GM21576 (cell line): ENCODE results near the gene UTP15.

Experiments
- ATAC-seq: cut with Tn5 transposase; IDR thresholded peaks from one replicate; pipeline ENCODE4 v1.9.1; 2021; ENCODE audit warnings: mild to moderate bottlenecking, moderate library complexity; ENCODE audit not compliant: unreplicated experiment

UTP15 gene

DNA sequence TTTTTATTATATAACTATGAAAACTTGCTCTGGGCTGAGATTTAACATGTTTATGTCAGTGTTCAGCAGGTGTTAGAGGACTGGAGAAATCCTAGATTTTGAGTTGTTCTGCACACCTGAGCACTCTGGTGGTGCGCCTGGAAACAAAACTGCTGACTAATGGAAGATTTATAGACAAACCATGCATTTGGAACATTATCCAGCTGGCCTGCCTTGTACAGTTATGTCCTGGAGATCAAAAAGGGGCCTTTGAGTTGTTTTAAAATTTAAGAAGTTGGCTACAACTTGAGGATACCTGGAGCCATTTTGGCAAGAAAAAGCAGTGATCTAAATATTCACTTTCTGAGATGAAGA, 54.8 kb downstream of the UTP15 start:
- no peak for ATAC-seq

- ATAC-seq: no peak
These were observed 57.5 kb downstream of the UTP15 start for GRCh38 chr5:73623060-73623459.

DNA sequence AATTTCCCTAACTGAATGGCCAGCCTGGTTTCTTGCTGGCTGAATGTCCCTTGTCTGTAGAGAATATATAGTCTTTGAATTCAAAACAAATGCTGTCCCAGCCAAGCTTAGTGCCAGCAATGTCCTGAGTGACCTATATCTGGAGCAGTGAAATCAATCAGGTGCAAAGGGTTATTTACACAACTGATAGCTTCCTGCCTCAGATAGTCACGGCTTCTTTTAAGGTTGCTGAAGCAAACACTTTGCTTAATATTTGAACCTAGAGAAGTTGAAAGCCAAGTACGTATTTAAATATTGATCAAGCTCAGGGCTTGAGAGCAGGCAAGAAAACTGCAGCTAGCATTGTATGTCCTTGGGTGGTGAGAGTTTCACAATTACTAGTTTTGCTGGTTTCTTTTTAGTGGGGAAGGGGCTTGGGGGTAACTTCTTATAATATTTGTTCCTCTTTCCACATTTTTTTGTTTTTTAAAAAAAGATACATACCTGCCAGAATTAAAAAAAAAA, 58.4 kb downstream of the UTP15 start:
- no peak for ATAC-seq

DNA sequence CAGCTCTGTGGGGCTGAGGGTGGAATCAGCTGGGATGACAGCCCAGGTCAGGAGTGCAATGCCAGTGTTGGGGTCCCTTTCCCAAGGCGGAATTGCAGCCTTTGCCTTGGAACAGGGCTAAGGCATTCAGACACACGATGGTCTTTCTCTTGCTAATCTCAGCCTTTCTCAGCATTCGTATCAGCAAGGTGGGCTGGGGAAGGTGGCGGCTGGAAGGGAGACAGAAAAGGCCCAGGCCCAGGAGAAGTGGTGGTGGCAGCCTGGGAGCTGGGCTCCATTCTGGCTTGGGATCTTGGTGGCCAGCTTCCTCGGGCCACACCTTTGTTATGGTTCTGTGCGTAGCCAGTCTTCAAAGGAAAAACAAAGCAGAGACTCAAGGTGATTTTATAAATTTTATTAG, 59.3 kb downstream of the UTP15 start:
- ATAC-seq: no peak

DNA sequence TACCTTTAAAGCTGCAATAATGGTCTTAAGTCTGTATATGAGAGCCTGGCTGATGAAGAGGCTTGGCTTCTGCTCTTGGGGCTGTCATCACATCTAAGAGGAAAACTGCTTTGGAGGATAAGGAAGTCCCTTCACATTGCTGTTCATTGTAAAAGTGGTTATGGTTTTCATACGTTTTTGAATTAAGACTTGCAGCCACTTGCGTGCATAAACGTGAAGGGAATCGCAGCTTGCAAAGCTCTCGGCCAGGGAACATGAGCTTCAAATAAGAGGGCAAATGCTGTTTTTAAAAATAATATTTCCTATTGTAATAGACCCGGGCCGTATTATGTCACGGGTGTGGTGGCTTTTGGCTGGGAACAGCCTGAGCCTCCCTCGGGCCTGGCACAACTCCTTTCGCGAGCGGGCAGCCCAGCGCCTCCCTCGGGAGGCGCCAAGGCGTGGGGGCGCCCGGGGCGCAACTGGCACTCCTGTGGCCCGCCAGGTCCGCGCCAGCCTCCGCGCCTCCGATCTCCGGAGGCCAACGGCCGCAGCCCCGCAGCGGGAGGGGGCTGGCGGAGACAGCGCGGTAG, 59.9 kb downstream of the UTP15 start:
- ATAC-seq: no peak

GRCh38 chr5:73625944-73626811, 60.6 kb downstream of the UTP15 start, which contains the start of gene ARHGEF28:
Gene ARHGEF28 (plus strand): TSS chr5:73626196. CDS start chr5:73684852, 58,656 bp downstream.
- no peak for ATAC-seq

- no peak for ATAC-seq
These were observed 61.3 kb downstream of the UTP15 start for GRCh38 chr5:73626814-73627313.

DNA sequence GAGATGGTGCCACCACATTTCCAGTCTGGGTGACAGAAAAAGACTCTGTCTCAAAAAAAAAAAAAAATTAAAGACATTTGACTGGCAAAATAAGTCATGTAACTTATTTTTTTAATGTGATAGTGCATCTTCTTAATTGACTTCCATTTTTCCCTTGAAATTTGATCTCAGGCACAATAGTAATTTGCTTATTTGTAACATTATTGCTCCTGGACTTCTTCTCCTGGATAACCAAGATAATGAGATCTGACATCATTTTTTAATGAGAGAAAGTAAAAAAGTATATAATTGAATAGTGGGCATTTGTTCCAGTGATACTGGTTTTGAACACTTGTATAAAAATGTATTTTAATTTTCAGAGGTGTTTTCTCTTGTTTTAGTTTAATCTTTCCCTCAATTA, 63.9 kb downstream of the UTP15 start:
- no peak for ATAC-seq

- ATAC-seq: no peak
These were observed 65.2 kb downstream of the UTP15 start for GRCh38 chr5:73630765-73631164.

DNA sequence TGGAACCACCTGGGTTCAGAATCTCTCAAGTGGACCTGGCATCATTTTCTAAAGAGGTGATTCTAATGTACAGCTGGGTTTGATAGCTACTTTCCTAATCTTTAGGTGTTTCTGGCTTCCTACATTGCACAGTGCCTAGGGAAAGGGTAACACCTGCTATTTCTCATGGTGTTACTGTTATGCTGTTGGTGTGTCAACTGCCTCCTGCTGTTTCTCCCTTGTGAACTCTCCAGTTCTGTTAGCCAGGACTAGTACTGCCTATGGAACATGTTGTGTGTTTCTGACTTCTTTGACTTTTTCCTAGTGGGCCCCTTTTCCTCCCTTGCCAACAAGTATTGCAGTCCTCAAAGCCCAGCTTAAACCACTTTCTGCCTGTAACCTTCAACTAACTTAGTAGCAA, 66.0 kb downstream of the UTP15 start:
- ATAC-seq: no peak
